DMS153 treated with DMSO at 0.1 percent for 48 hours (cell line): Measurements from ENCODE around the gene PAK1.

Experiments used
- DNase-seq: peaks from one replicate; lab custom pipeline; 2025; ENCODE audit not compliant: unreplicated experiment; lab: John Stamatoyannopoulos, UW

The PAK1 gene

GRCh38 chr11:77312107-77312506, 161.8 kb downstream of the PAK1 start:
- no peak for DNase-seq

- no peak for DNase-seq
Observed at GRCh38 chr11:77311701-77312100, 162.2 kb downstream of the PAK1 start.

- no peak for DNase-seq
Observed at GRCh38 chr11:77310721-77311120, 163.2 kb downstream of the PAK1 start.

- no peak for DNase-seq
Observed at GRCh38 chr11:77309401-77310085, 164.4 kb downstream of the PAK1 start.

- no peak for DNase-seq
Observed at GRCh38 chr11:77308838-77309237, 165.1 kb downstream of the PAK1 start.

- DNase-seq = no peak
Observed at GRCh38 chr11:77303328-77303727, 170.6 kb downstream of the PAK1 start.

GRCh38 chr11:77302752-77303151, 171.1 kb downstream of the PAK1 start:
- no peak for DNase-seq

GRCh38 chr11:77301510-77301909, 172.4 kb downstream of the PAK1 start, which contains the start of gene GDPD4:
Gene GDPD4, minus strand, starts transcription at chr11:77301686. Its CDS starts 16,549 bp downstream, at chr11:77285137.
- no peak for DNase-seq

- DNase-seq = no peak
Observed at GRCh38 chr11:77300695-77301094, 173.2 kb downstream of the PAK1 start.

- peak; percentile 8 for DNase-seq
Observed at GRCh38 chr11:77300028-77300427, 173.9 kb downstream of the PAK1 start.

GRCh38 chr11:77299528-77299993, 174.3 kb downstream of the PAK1 start:
- DNase-seq = peak; percentile 89

- no peak for DNase-seq
Observed at GRCh38 chr11:77294040-77294439, 179.9 kb downstream of the PAK1 start.

GRCh38 chr11:77289737-77290136, 184.2 kb downstream of the PAK1 start:
- DNase-seq = no peak

- no peak for DNase-seq
Observed at GRCh38 chr11:77287615-77288273, 186.2 kb downstream of the PAK1 start.

GRCh38 chr11:77287136-77287535, 186.8 kb downstream of the PAK1 start:
- DNase-seq = no peak

- no peak for DNase-seq
Observed at GRCh38 chr11:77284476-77285468, 189.1 kb downstream of the PAK1 start.

- no peak for DNase-seq
Observed at GRCh38 chr11:77283101-77283500, 190.8 kb downstream of the PAK1 start.

- DNase-seq = no peak
Observed at GRCh38 chr11:77278595-77279506, 195.0 kb downstream of the PAK1 start.

- DNase-seq = no peak
Observed at GRCh38 chr11:77276271-77276670, 197.6 kb downstream of the PAK1 start.
